ENCODE results near the gene CDC16.
"Not testable (repeated sequence)": the region's sequence is repeated elsewhere in the genome, so short reads cannot be mapped to it uniquely, and the experiment has no call there.

CDC16 gene

GRCh38 chr13:114228176-114228575, 6.5 kb upstream of the CDC16 start:
- no peak for DNase-seq

- no peak for DNase-seq
These were observed 5.2 kb upstream of the CDC16 start for GRCh38 chr13:114229506-114229905.

GRCh38 chr13:114230117-114230516, 4.6 kb upstream of the CDC16 start:
- DNase-seq = no peak

- no peak for DNase-seq
These were observed 4.1 kb upstream of the CDC16 start for GRCh38 chr13:114230575-114230974.

GRCh38 chr13:114231886-114232285, 2.8 kb upstream of the CDC16 start:
- DNase-seq = no peak

GRCh38 chr13:114234266-114234644, 442 bp upstream of the CDC16 start:
- no peak for DNase-seq

- no peak for DNase-seq
These were observed 1.0 kb downstream of the CDC16 start for GRCh38 chr13:114235697-114236096.

- DNase-seq = no peak
These were observed 1.5 kb downstream of the CDC16 start for GRCh38 chr13:114236227-114236626.

- no peak for DNase-seq
These were observed 2.9 kb downstream of the CDC16 start for GRCh38 chr13:114237415-114238112.

GRCh38 chr13:114241918-114242317, 7.2 kb downstream of the CDC16 start:
- no peak for DNase-seq

GRCh38 chr13:114243971-114244370, 9.3 kb downstream of the CDC16 start:
- DNase-seq = no peak

GRCh38 chr13:114244637-114245036, 9.9 kb downstream of the CDC16 start:
- DNase-seq = no peak

GRCh38 chr13:114248011-114248410, 13.3 kb downstream of the CDC16 start:
- no peak for DNase-seq

- no peak for DNase-seq
These were observed 14.4 kb downstream of the CDC16 start for GRCh38 chr13:114249077-114249476.

GRCh38 chr13:114251639-114252440, 17.1 kb downstream of the CDC16 start:
- not testable (repeated sequence) for DNase-seq

GRCh38 chr13:114256547-114256946, 21.9 kb downstream of the CDC16 start:
- DNase-seq = no peak

GRCh38 chr13:114257014-114257413, 22.3 kb downstream of the CDC16 start:
- DNase-seq = no peak

- DNase-seq = no peak
These were observed 23.9 kb downstream of the CDC16 start for GRCh38 chr13:114258589-114258988.

- no peak for DNase-seq
These were observed 24.7 kb downstream of the CDC16 start for GRCh38 chr13:114259374-114259773.

- no peak for DNase-seq
These were observed 25.3 kb downstream of the CDC16 start for GRCh38 chr13:114259974-114260373.

GRCh38 chr13:114260814-114261213, 26.1 kb downstream of the CDC16 start:
- no peak for DNase-seq

GRCh38 chr13:114261328-114261965, 26.8 kb downstream of the CDC16 start:
- no peak for DNase-seq

- DNase-seq = peak; percentile 47
These were observed 28.9 kb downstream of the CDC16 start for GRCh38 chr13:114263578-114263977.

GRCh38 chr13:114264313-114264712, 29.6 kb downstream of the CDC16 start:
- DNase-seq = not testable (repeated sequence)
